ENCODE results near the gene POTEC. TPM values are rescaled to one million over a fixed set of nuclear protein-coding genes. Genes with fewer than 3 reads are reported as not detected.
"Not testable (repeated sequence)": the region's sequence is repeated elsewhere in the genome, so short reads cannot be mapped to it uniquely, and the experiment has no call there.

POTEC gene
- polyA plus RNA-seq, 3 donors: not detected

DNA sequence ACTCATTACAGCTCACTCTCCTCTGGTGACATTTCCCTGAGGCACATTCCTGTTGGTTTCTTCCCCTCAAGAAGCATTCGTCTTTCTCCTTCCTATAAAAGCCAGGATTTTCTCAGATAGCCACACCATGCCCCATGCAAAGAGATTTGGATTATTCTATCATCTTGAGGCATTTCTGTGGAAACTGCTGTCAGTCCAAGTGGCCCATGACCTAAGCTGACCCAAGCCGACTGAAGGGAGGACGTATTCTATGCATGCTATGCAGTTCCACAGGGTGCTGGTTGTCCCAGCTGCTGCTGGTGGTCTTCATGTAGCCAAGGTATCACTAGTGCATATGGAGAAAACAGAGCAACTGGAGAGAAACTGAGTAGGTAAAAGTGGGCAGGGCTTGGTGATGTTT is 73.0 kb downstream of the POTEC start:
- H2AFZ ChIP-seq (ENCODE audit: insufficient read depth, low read depth, low read length, poor library complexity, severe bottlenecking); H3K36me3 Mint-ChIP-seq; H3K27me3 ChIP-seq (ENCODE audit: control insufficient read depth in 2 of 2, insufficient read depth in 2 of 2, low read length in 2 of 2); H3K9ac ChIP-seq (ENCODE audit: insufficient read depth, low read length, poor library complexity, severe bottlenecking); H3K27me3 Mint-ChIP-seq (ENCODE audit: low read depth in 3 of 3); intact Hi-C loops (cut with micrococcal nuclease); H3K27ac Mint-ChIP-seq; H3K4me3 Mint-ChIP-seq; H3K4me1 ChIP-seq (ENCODE audit: control insufficient read depth in 1 of 2, insufficient read depth in 2 of 2, low read length in 2 of 2); H3K27ac ChIP-seq (ENCODE audit: low read depth in 1 of 2, low read length in 2 of 2); H4K20me1 ChIP-seq (ENCODE audit: insufficient read depth, low read length); H3K36me3 ChIP-seq (replicated peaks in 1 of 2; ENCODE audit: control insufficient read depth in 1 of 2, insufficient read depth in 2 of 2, low read length in 2 of 2); H3K4me2 ChIP-seq (replicated peaks; ENCODE audit: extremely low read depth, low read length, poor library complexity, severe bottlenecking); H3K79me2 ChIP-seq (ENCODE audit: insufficient read depth, low read length); DNase-seq; H3K4me1 Mint-ChIP-seq; H3K4me3 ChIP-seq (replicated peaks in 1 of 3; ENCODE audit: low read depth in 2 of 3, low read length in 3 of 3): not testable (repeated sequence)
- peaks cover 7 to 18% (median 13%) of the 10 kb centered on the region in 7 donors for H3K9me3 Mint-ChIP-seq
- peaks cover 0 to 16% of the 10 kb centered on the region in 2 donors for H3K9me3 ChIP-seq (replicated peaks in 1 of 2; ENCODE audit: control insufficient read depth in 1 of 2, insufficient read depth in 1 of 2, low read length in 2 of 2)
- 100% methylated on average over 2 of the region's 3 CpGs for WGBS (ENCODE audit: insufficient coverage)

DNA sequence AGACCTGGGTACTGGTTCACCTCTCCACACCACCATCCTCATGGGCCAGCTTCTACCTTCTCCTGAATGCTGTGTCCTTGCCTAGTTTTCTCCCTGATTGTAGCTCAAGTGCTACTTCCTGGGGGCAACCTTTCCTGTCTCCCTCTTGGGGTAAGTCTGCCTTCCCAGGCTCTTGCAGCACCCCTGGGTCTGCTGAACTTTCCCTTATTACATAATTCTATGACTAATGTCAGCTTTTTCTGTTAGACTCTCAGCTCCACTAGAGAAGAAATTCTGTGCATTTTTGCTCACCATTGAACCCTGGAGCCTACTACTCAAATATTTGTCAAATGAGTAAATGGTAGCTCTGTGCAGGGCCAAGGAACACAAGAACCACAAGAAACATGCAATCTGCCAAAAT is 73.4 kb downstream of the POTEC start:
- H3K27ac Mint-ChIP-seq; H3K4me1 Mint-ChIP-seq; H2AFZ ChIP-seq (ENCODE audit: insufficient read depth, low read depth, low read length, poor library complexity, severe bottlenecking); H3K4me2 ChIP-seq (replicated peaks; ENCODE audit: extremely low read depth, low read length, poor library complexity, severe bottlenecking); H3K27me3 ChIP-seq (ENCODE audit: control insufficient read depth in 2 of 2, insufficient read depth in 2 of 2, low read length in 2 of 2); DNase-seq; H4K20me1 ChIP-seq (ENCODE audit: insufficient read depth, low read length); H3K9ac ChIP-seq (ENCODE audit: insufficient read depth, low read length, poor library complexity, severe bottlenecking); H3K4me3 Mint-ChIP-seq; H3K79me2 ChIP-seq (ENCODE audit: insufficient read depth, low read length); H3K36me3 Mint-ChIP-seq; H3K27me3 Mint-ChIP-seq (ENCODE audit: low read depth in 3 of 3); H3K4me3 ChIP-seq (replicated peaks in 1 of 3; ENCODE audit: low read depth in 2 of 3, low read length in 3 of 3); H3K4me1 ChIP-seq (ENCODE audit: control insufficient read depth in 1 of 2, insufficient read depth in 2 of 2, low read length in 2 of 2); H3K36me3 ChIP-seq (replicated peaks in 1 of 2; ENCODE audit: control insufficient read depth in 1 of 2, insufficient read depth in 2 of 2, low read length in 2 of 2); H3K27ac ChIP-seq (ENCODE audit: low read depth in 1 of 2, low read length in 2 of 2); intact Hi-C loops (cut with micrococcal nuclease): not testable (repeated sequence)
- peaks cover 0 to 12% of the 10 kb centered on the region in 2 donors for H3K9me3 ChIP-seq (replicated peaks in 1 of 2; ENCODE audit: control insufficient read depth in 1 of 2, insufficient read depth in 1 of 2, low read length in 2 of 2)
- peaks cover 7 to 16% (median 11%) of the 10 kb centered on the region in 7 donors for H3K9me3 Mint-ChIP-seq

GRCh38 chr18:14465989-14466388 is 77.4 kb downstream of the POTEC start:
- H3K4me3 ChIP-seq (replicated peaks in 1 of 3; ENCODE audit: low read depth in 2 of 3, low read length in 3 of 3); H3K27me3 Mint-ChIP-seq (ENCODE audit: low read depth in 3 of 3); H3K4me1 Mint-ChIP-seq; H3K36me3 ChIP-seq (replicated peaks in 1 of 2; ENCODE audit: control insufficient read depth in 1 of 2, insufficient read depth in 2 of 2, low read length in 2 of 2); H3K9ac ChIP-seq (ENCODE audit: insufficient read depth, low read length, poor library complexity, severe bottlenecking); H3K4me2 ChIP-seq (replicated peaks; ENCODE audit: extremely low read depth, low read length, poor library complexity, severe bottlenecking); H3K4me3 Mint-ChIP-seq; intact Hi-C loops (cut with micrococcal nuclease); H4K20me1 ChIP-seq (ENCODE audit: insufficient read depth, low read length); H3K79me2 ChIP-seq (ENCODE audit: insufficient read depth, low read length); H3K4me1 ChIP-seq (ENCODE audit: control insufficient read depth in 1 of 2, insufficient read depth in 2 of 2, low read length in 2 of 2); H3K36me3 Mint-ChIP-seq; H3K27me3 ChIP-seq (ENCODE audit: control insufficient read depth in 2 of 2, insufficient read depth in 2 of 2, low read length in 2 of 2); DNase-seq; H2AFZ ChIP-seq (ENCODE audit: insufficient read depth, low read depth, low read length, poor library complexity, severe bottlenecking); H3K27ac ChIP-seq (ENCODE audit: low read depth in 1 of 2, low read length in 2 of 2); H3K27ac Mint-ChIP-seq: not testable (repeated sequence)
- H3K9me3 Mint-ChIP-seq: peaks cover 7 to 17% (median 12%) of the 10 kb centered on the region in 7 donors
- no CpG with 5 or more reads among the region's 1 CpG for WGBS (ENCODE audit: insufficient coverage)
- peaks cover 0 to 11% of the 10 kb centered on the region in 2 donors for H3K9me3 ChIP-seq (replicated peaks in 1 of 2; ENCODE audit: control insufficient read depth in 1 of 2, insufficient read depth in 1 of 2, low read length in 2 of 2)

Small RNA genes lying within 50 kb of the gene (small RNA-seq; reads per million reads assigned to genes)
- gene RNU6-1021P (ENCODE audit: insufficient read length, low read depth): not detected

Other genes with a start within 250 kb of the POTEC start
- gene ANKRD30B, start 204.6 kb upstream of the POTEC start, polyA plus RNA-seq: not detected